ENCODE results near the gene CERKL. TPM values are rescaled to one million over a fixed set of nuclear protein-coding genes. Genes with fewer than 3 reads are reported as not detected.

The CERKL gene
- total and polyA plus RNA-seq, 2 experiments from 2014 or later = 0.32 to 0.69 TPM

DNA sequence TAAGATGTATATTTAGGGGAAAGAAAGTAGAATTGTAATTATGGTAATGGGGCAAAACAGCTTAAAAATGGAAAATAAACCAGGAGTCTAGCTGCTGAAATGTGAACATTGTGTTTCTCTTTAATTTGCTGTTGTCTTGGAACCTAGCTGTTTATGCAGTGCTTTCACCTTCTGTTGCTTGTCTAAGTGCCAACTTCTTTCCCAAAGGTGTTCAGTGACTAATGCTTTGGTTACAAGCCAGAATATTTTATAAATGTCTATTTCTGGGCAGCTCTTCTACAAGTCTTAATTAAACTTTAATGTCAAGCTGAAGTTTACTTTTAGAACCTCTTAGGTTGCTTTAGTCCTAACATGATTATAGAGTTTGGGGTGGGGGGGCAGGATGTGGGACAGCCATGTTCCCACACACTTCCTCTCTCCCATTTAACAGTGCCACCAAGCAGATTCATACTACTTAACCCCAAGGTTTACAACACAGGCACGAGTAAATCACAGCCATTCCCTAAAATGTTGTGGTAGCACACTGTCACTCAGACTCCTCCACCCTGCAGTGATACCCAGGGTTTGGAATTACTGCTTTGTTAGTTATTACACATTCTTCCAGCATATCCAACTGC, 139.1 kb downstream of the CERKL start (continued):
- TF ChIP-seq, protein P1, sequence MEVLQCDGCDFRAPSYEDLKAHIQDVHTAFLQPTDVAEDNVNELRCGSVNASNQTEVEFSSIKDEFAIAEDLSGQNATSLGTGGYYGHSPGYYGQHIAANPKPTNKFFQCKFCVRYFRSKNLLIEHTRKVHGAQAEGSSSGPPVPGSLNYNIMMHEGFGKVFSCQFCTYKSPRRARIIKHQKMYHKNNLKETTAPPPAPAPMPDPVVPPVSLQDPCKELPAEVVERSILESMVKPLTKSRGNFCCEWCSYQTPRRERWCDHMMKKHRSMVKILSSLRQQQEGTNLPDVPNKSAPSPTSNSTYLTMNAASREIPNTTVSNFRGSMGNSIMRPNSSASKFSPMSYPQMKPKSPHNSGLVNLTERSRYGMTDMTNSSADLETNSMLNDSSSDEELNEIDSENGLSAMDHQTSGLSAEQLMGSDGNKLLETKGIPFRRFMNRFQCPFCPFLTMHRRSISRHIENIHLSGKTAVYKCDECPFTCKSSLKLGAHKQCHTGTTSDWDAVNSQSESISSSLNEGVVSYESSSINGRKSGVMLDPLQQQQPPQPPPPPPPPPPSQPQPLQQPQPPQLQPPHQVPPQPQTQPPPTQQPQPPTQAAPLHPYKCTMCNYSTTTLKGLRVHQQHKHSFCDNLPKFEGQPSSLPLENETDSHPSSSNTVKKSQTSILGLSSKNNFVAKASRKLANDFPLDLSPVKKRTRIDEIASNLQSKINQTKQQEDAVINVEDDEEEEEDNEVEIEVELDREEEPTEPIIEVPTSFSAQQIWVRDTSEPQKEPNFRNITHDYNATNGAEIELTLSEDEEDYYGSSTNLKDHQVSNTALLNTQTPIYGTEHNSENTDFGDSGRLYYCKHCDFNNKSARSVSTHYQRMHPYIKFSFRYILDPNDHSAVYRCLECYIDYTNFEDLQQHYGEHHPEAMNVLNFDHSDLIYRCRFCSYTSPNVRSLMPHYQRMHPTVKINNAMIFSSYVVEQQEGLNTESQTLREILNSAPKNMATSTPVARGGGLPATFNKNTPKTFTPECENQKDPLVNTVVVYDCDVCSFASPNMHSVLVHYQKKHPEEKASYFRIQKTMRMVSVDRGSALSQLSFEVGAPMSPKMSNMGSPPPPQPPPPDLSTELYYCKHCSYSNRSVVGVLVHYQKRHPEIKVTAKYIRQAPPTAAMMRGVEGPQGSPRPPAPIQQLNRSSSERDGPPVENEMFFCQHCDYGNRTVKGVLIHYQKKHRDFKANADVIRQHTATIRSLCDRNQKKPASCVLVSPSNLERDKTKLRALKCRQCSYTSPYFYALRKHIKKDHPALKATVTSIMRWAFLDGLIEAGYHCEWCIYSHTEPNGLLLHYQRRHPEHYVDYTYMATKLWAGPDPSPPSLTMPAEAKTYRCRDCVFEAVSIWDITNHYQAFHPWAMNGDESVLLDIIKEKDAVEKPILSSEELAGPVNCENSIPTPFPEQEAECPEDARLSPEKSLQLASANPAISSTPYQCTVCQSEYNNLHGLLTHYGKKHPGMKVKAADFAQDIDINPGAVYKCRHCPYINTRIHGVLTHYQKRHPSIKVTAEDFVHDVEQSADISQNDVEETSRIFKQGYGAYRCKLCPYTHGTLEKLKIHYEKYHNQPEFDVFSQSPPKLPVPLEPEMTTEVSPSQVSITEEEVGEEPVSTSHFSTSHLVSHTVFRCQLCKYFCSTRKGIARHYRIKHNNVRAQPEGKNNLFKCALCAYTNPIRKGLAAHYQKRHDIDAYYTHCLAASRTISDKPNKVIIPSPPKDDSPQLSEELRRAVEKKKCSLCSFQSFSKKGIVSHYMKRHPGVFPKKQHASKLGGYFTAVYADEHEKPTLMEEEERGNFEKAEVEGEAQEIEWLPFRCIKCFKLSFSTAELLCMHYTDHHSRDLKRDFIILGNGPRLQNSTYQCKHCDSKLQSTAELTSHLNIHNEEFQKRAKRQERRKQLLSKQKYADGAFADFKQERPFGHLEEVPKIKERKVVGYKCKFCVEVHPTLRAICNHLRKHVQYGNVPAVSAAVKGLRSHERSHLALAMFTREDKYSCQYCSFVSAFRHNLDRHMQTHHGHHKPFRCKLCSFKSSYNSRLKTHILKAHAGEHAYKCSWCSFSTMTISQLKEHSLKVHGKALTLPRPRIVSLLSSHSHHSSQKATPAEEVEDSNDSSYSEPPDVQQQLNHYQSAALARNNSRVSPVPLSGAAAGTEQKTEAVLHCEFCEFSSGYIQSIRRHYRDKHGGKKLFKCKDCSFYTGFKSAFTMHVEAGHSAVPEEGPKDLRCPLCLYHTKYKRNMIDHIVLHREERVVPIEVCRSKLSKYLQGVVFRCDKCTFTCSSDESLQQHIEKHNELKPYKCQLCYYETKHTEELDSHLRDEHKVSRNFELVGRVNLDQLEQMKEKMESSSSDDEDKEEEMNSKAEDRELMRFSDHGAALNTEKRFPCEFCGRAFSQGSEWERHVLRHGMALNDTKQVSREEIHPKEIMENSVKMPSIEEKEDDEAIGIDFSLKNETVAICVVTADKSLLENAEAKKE (CRISPR knock-in tag; IDR thresholded peaks at IDR 0.05) = no peak
- no peak for TF ChIP-seq ZNF331 (CRISPR knock-in tag; IDR thresholded peaks at IDR 0.05; ENCODE audit: low read depth)
- no peak for TF ChIP-seq REST (IDR thresholded peaks at IDR 0.05; ENCODE audit: unreplicated experiment)
- TF ChIP-seq CREB1 (CRISPR knock-in tag; IDR thresholded peaks at IDR 0.05; ENCODE audit: low read depth) = no peak
- TF ChIP-seq EZH2phosphoT487 (IDR thresholded peaks at IDR 0.05; ENCODE audit: unreplicated experiment) = no peak
- TF ChIP-seq NANOG (IDR thresholded peaks at IDR 0.05; ENCODE audit: borderline replicate concordance) = no peak
- TF ChIP-seq POLR2AphosphoS5 (IDR thresholded peaks at IDR 0.05; ENCODE audit: low read depth) = no peak
- no peak for TF ChIP-seq JUNB (IDR thresholded peaks at IDR 0.05; ENCODE audit: unreplicated experiment)

All from GM23338 (cell line).